AG04449 (cell line): ENCODE measurements around the gene MCRS1.
"Not testable (repeated sequence)": the region's sequence is repeated elsewhere in the genome, so short reads cannot be mapped to it uniquely, and the experiment has no call there.

Experiments used
- CTCF ChIA-PET: fragments of 350-600 bp; formaldehyde crosslinking; extraction: SDS; loops from one replicate; lab custom pipeline; 2021; ENCODE audit warnings: antibody characterized with exemption; lab: Yijun Ruan, JAX
- POLR2A ChIA-PET: fragments of 400-600, 350-600 bp; formaldehyde crosslinking; extraction: SDS; loops from one replicate; lab custom pipeline; 2020; ENCODE audit warnings: antibody characterized with exemption, inconsistent platforms; lab: Yijun Ruan, JAX
- DNase-seq: peaks from one replicate; pipeline ENCODE4 v3.0.0-alpha.2; 2010; ENCODE audit warnings: low read depth, low spot score
- H3K4me3 ChIP-seq: 2 replicates; pipeline ENCODE4 v1.5.1; 2011; ENCODE audit warnings: low read depth, mild to moderate bottlenecking, control low read depth, low read length
- TF ChIP-seq, protein P1 (sequence below): IDR thresholded peaks from one replicate; pipeline ENCODE4 v1.5.1; 2011; ENCODE audit warnings: mild to moderate bottlenecking, moderate library complexity, low read length, control low read depth, inconsistent platforms; ENCODE audit not compliant: insufficient read depth; ENCODE audit errors: missing control alignments

Gene MCRS1

DNA sequence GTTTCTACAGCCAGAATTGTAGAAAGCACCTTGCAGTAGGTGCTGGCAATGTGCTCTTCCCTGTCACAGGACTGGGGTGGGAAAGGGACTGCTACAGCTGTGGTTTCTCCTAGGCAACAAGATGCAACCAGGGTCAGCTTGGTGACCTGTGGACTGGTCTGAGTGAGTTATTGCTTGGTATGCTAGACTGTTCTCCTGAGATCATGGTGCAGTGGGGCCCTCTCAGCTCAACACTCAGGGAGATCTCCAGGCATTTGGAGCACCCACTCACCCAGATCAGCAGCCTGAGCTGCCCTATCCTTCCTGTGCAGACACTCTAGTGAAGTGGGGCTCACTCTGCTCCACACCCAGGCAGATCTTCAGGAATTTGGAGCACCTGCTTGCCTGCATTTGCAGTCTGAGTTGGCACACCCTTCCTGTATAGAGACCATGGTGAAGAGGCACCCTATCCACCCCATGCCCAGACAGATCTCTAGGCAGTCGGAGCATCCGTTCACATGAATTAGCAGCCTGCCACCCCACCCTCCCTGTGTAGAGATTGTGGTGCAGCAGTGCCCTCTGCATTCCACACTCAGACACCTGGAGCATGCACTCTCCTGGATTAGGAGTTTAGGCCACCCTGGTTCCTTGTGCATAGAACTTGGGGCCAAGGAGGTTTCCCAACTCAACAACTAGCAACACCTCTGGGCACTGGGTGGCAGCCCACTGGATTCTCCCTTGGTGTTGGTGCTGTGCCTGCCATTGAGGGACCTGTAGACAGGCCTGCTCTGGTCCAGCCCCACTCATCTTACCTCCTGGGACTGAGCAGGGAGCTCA, 41.3 kb upstream of the MCRS1 start:
- ChIA-PET POLR2A (no interaction called here), CTCF (interaction anchor here (0.8 to 3.5 kb wide), 4 partner anchors 14 to 132 kb away, joined by 3 to 11 read pairs (median 4); partner anchors contain the start of genes PRPF40B and TMBIM6)
- TF ChIP-seq, protein P1, sequence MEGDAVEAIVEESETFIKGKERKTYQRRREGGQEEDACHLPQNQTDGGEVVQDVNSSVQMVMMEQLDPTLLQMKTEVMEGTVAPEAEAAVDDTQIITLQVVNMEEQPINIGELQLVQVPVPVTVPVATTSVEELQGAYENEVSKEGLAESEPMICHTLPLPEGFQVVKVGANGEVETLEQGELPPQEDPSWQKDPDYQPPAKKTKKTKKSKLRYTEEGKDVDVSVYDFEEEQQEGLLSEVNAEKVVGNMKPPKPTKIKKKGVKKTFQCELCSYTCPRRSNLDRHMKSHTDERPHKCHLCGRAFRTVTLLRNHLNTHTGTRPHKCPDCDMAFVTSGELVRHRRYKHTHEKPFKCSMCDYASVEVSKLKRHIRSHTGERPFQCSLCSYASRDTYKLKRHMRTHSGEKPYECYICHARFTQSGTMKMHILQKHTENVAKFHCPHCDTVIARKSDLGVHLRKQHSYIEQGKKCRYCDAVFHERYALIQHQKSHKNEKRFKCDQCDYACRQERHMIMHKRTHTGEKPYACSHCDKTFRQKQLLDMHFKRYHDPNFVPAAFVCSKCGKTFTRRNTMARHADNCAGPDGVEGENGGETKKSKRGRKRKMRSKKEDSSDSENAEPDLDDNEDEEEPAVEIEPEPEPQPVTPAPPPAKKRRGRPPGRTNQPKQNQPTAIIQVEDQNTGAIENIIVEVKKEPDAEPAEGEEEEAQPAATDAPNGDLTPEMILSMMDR: no peak
- DNase-seq: no peak
- H3K4me3 ChIP-seq: no peak overlapping the region

DNA sequence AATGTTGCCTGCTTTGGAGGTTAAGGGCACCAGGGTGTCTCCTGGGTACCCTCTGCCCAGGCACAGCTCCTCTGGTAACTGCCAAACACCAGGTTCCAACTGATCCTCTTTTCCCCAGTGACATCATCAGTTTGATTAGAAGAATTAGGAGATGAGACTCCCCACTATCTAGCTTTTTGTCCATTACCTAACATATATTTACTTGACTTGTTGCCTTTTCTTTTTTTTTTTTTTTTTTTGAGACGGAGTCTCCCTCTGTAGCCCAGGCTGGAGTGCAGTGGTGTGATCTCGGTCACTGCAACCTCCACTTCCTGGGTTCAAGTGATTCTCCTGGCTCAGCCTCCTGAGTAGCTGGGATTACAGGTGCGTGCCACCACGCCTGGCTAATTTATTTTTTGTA, 37.6 kb upstream of the MCRS1 start, which contains the start of gene FAM186B:
TSS of gene FAM186B (minus strand) at position 101 of the 400 bp plus-strand sequence. CDS start 162 bp downstream, outside the sequence.
- DNase-seq, H3K4me3 ChIP-seq, POLR2A ChIA-PET: not testable (repeated sequence)
- CTCF ChIA-PET: interaction anchor here (3.7 kb wide), 1 partner anchor 24 kb away, joined by 23 read pairs; no protein-coding TSS in a partner anchor

DNA sequence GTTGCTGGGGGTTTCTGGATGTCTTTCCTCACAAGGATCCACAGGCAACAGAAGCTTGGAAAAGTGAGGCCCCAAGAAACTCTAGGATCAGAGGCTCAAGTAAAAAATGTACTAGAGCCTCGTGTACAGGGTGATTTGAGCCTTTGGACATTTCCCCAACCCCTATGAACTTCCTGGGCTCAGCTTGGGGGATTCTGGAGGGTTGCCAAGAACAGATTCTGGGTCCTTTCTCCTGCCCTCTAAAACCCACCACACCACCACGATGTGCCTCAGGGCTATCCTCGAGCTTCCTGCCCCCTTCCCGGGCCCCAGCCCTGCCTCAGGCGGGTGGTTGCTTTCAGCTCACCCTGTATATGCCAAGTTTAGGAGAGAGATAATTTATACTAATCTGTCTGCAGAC, 36.9 kb upstream of the MCRS1 start:
- POLR2A ChIA-PET: no interaction called here

DNA sequence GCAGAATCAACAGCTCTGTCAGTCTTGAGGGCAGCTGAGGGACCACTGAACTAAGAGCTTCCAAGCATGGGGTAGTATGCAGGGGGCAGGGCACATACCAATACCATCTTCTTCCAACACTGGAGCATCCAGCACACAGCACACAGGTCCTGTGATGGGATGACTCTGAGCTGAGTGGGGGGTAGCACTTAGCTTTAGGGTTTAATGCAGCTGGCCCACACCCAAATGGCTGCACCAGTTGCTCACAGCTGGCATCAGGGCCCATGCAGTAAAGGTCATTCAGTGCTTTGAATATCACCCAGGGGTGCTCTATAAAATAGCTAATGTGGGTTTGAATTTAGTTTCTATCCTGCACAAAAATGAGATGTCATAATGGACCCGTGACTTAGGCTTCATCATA, 35.8 kb upstream of the MCRS1 start:
- no peak for DNase-seq
- ChIA-PET CTCF (interaction anchor here (0.8 to 3.7 kb wide), 4 partner anchors 22 to 315 kb away, joined by 3 to 23 read pairs (median 6); no protein-coding TSS in a partner anchor), POLR2A (no interaction called here)
- H3K4me3 ChIP-seq: no peak overlapping the region
- TF ChIP-seq, protein P1: no peak

More for the DNA sequence above, 36.9 kb upstream of the MCRS1 start:
- DNase-seq: no peak
- H3K4me3 ChIP-seq: no peak overlapping the region
- TF ChIP-seq, protein P1: no peak
- CTCF ChIA-PET: interaction anchor here (0.8 to 3.7 kb wide), 4 partner anchors 11 to 316 kb away, joined by 3 to 23 read pairs (median 4); no protein-coding TSS in a partner anchor

DNA sequence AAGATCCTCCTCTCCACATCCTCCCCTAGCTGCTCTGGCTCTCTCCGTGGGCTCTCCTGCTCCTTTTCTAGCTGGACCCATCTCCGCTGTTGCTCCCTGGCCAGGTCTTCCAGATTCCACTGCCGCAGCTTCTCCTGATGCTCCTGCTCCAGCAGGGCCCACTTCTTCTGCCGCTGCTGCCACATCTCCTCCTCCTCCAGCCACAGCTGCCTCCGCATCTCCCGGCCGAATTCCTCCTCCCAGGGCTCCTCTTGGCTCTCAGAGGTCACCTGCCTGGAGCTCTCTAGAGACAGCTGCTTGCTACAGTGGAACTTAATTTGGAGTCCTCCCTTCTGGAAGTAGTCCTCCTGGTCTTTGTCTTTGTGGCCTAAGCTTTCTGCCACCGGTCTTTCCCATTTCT, 32.0 kb upstream of the MCRS1 start:
- no peak for DNase-seq
- no peak overlapping the region for H3K4me3 ChIP-seq
- CTCF ChIA-PET: interaction anchor here (2.7 kb wide), 1 partner anchor 19 kb away, joined by 10 read pairs; no protein-coding TSS in a partner anchor
- POLR2A ChIA-PET: no interaction called here
- TF ChIP-seq, protein P1: no peak

DNA sequence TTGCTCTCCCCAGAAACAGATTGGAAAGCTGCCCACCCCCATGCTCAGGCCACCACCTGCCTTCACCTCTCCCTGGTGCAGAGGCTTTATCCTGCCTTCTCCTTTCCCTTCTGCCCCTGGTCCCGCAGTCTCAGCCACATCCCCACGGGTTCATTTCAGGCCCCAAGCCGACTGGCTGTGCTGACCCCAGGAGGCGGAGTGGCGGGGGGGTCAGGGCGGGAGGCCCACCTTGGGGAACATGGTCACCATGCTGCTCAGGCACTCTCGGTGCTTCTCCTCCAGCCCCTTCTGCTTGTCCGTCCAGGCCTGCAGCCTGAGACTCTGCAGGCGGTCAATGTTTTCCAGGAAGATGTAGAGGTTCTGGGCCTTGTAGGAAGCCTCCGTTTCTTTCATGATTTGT, 30.6 kb upstream of the MCRS1 start:
- ChIA-PET POLR2A (no interaction called here), CTCF (interaction anchor here (0.9 kb wide), 1 partner anchor 257 kb away, joined by 3 read pairs; no protein-coding TSS in a partner anchor)
- H3K4me3 ChIP-seq: no peak overlapping the region
- no peak for DNase-seq
- TF ChIP-seq, protein P1: no peak
